ENCODE results near the gene R3HDM4.
A peak's percentile ranks its signal among the peaks of the same experiment; 100 is the strongest.

Gene R3HDM4

GRCh38 chr19:871446-872265, 41.4 kb downstream of the R3HDM4 start:
- no peak overlapping the region for H3K4me3 ChIP-seq (ENCODE audit: low read length)
- no peak for TF ChIP-seq CTCF (conservative IDR thresholded peaks at IDR 0.05; ENCODE audit: low read depth, low read length)
- DNase-seq (ENCODE audit: low read depth), result no peak

DNA sequence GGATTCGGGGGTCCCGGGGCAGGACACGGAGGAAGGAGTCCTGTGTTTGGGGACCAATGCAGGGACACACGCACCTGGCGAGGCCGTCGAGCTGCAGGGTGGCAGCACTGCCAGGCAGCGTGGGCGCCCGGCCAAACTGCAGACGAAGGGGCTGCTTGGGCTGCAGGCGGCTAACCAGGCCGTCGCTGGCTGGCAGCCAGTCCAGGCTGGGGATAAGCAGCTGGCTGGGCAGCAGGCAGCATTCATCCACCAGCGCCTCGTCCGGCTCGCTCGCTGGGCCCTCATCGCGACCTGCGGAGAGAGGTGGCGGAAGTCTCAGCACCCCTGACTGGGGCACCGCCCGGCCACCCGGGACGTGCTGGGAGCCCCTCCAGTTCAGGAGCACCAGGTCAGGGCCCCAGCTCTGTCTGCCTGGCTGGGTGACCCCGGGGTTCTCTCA, 42.0 kb downstream of the R3HDM4 start:
- peak; percentile 60 for DNase-seq (ENCODE audit: low read depth)

GRCh38 chr19:870314-870713, 42.7 kb downstream of the R3HDM4 start:
- TF ChIP-seq CTCF (conservative IDR thresholded peaks at IDR 0.05; ENCODE audit: low read depth, low read length), result no peak
- no peak for DNase-seq (ENCODE audit: low read depth)

More for the DNA sequence above, 42.0 kb downstream of the R3HDM4 start:
- no peak overlapping the region for H3K4me3 ChIP-seq (ENCODE audit: low read length)
- no peak for TF ChIP-seq CTCF (conservative IDR thresholded peaks at IDR 0.05; ENCODE audit: low read depth, low read length)

GRCh38 chr19:869245-870177, 43.5 kb downstream of the R3HDM4 start:
- no peak overlapping the region for H3K4me3 ChIP-seq (ENCODE audit: low read length)
- no peak for TF ChIP-seq CTCF (conservative IDR thresholded peaks at IDR 0.05; ENCODE audit: low read depth, low read length)
- DNase-seq (ENCODE audit: low read depth), result peak; percentile 68

More at GRCh38 chr19:870314-870713, 42.7 kb downstream of the R3HDM4 start:
- no peak overlapping the region for H3K4me3 ChIP-seq (ENCODE audit: low read length)

GRCh38 chr19:868458-869244, 44.4 kb downstream of the R3HDM4 start:
- no peak overlapping the region for H3K4me3 ChIP-seq (ENCODE audit: low read length)
- no peak for DNase-seq (ENCODE audit: low read depth)
- no peak for TF ChIP-seq CTCF (conservative IDR thresholded peaks at IDR 0.05; ENCODE audit: low read depth, low read length)

- DNase-seq (ENCODE audit: low read depth), result no peak
- H3K4me3 ChIP-seq (ENCODE audit: low read length), result no peak overlapping the region
- TF ChIP-seq CTCF (conservative IDR thresholded peaks at IDR 0.05; ENCODE audit: low read depth, low read length), result no peak
These were observed 45.1 kb downstream of the R3HDM4 start for GRCh38 chr19:867855-868457.

Data from retinal pigment epithelial cell (primary cell).